Left lobe of liver (tissue), 2 donors: Measurements from ENCODE around the gene CRYGN. TPM values are rescaled to one million over a fixed set of nuclear protein-coding genes. Genes with fewer than 3 reads are reported as not detected.

Experiments used
- ATAC-seq: fragments of 200-7000 bp; cut with Tn5 transposase; one replicate; pipeline ENCODE4 v1.9.1; 2020; ENCODE audit warnings: mild to moderate bottlenecking, moderate library complexity
- DNase-seq: peaks from one replicate; pipeline ENCODE4 v3.0.0-alpha.2; 2020; ENCODE audit warnings: low spot score
- total RNA-seq: library from RNA; stranded (reverse); gene quantifications from one replicate; pipeline ENCODE4 v1.2.1, GENCODE V29; 2021
- donor health status: DM: no; HTN: no; CAD: no; lungs with moderate emphysema.
- donor health status: DM: no; HTN: yes; CAD: no.

The CRYGN gene
- total RNA-seq = not detected

GRCh38 chr7:151439855-151440798 is at the start of gene CRYGN:
TSS of gene CRYGN (minus strand) at chr7:151440141. CDS start at chr7:151439917, 224 bp downstream.
- no peak for DNase-seq

GRCh38 chr7:151489498-151489897 is 49.6 kb upstream of the CRYGN start:
- DNase-seq = no peak
- no peak for ATAC-seq

More at GRCh38 chr7:151439855-151440798, at the start of gene CRYGN:
- ATAC-seq = no peak

- no peak for ATAC-seq
These were observed 48.2 kb upstream of the CRYGN start for GRCh38 chr7:151488096-151488495.

GRCh38 chr7:151487228-151487627 is 47.3 kb upstream of the CRYGN start:
- DNase-seq = no peak
- ATAC-seq = no peak

More at GRCh38 chr7:151488096-151488495, 48.2 kb upstream of the CRYGN start:
- no peak for DNase-seq

GRCh38 chr7:151486074-151486473 is 46.1 kb upstream of the CRYGN start:
- ATAC-seq (no peak), DNase-seq (no peak)

- ATAC-seq = no peak
- DNase-seq = no peak
These were observed 45.2 kb upstream of the CRYGN start for GRCh38 chr7:151484971-151485707.

GRCh38 chr7:151483711-151483983 is 43.7 kb upstream of the CRYGN start:
- ATAC-seq = no peak
- DNase-seq = no peak

GRCh38 chr7:151482883-151483710 is 43.2 kb upstream of the CRYGN start:
- DNase-seq (no peak), ATAC-seq (no peak)

GRCh38 chr7:151481650-151482505 is 41.9 kb upstream of the CRYGN start:
- DNase-seq (no peak), ATAC-seq (no peak)

GRCh38 chr7:151477867-151478266 is 37.9 kb upstream of the CRYGN start:
- ATAC-seq (no peak), DNase-seq (no peak)

- DNase-seq (no peak), ATAC-seq (no peak)
These were observed 32.9 kb upstream of the CRYGN start for GRCh38 chr7:151472644-151473380.

- DNase-seq (no peak), ATAC-seq (no peak)
These were observed 30.8 kb upstream of the CRYGN start for GRCh38 chr7:151470711-151471110.

GRCh38 chr7:151469281-151469680 is 29.3 kb upstream of the CRYGN start:
- DNase-seq = no peak
- ATAC-seq = no peak

GRCh38 chr7:151468217-151469018 is 28.5 kb upstream of the CRYGN start:
- no peak for DNase-seq
- no peak for ATAC-seq

GRCh38 chr7:151465169-151465568 is 25.2 kb upstream of the CRYGN start:
- DNase-seq = no peak
- no peak for ATAC-seq

GRCh38 chr7:151462306-151462779 is 22.4 kb upstream of the CRYGN start:
- ATAC-seq (no peak), DNase-seq (no peak)

- ATAC-seq (peak; percentile 6), DNase-seq (no peak)
These were observed 21.9 kb upstream of the CRYGN start for GRCh38 chr7:151461942-151462230.

- DNase-seq (no peak), ATAC-seq (no peak)
These were observed 21.4 kb upstream of the CRYGN start for GRCh38 chr7:151461096-151461941.
